AG09309 (cell line): ENCODE data around the gene UBE3B.

Experiments used
- DNase-seq: peaks from one replicate; pipeline ENCODE4 v3.0.0-alpha.2; 2010; ENCODE audit warnings: low read depth
- H3K4me3 ChIP-seq: 2 replicates; pipeline ENCODE4 v1.5.1; 2011; ENCODE audit warnings: mild to moderate bottlenecking, low read depth, low read length, moderate library complexity; ENCODE audit not compliant: control insufficient read depth
- CTCF ChIP-seq: IDR thresholded peaks from 2 replicates; pipeline ENCODE4 v1.5.1; 2011; ENCODE audit warnings: mild to moderate bottlenecking, low read depth, low read length, inconsistent platforms; ENCODE audit not compliant: insufficient read depth, control insufficient read depth; ENCODE audit errors: missing control alignments

Gene UBE3B

DNA sequence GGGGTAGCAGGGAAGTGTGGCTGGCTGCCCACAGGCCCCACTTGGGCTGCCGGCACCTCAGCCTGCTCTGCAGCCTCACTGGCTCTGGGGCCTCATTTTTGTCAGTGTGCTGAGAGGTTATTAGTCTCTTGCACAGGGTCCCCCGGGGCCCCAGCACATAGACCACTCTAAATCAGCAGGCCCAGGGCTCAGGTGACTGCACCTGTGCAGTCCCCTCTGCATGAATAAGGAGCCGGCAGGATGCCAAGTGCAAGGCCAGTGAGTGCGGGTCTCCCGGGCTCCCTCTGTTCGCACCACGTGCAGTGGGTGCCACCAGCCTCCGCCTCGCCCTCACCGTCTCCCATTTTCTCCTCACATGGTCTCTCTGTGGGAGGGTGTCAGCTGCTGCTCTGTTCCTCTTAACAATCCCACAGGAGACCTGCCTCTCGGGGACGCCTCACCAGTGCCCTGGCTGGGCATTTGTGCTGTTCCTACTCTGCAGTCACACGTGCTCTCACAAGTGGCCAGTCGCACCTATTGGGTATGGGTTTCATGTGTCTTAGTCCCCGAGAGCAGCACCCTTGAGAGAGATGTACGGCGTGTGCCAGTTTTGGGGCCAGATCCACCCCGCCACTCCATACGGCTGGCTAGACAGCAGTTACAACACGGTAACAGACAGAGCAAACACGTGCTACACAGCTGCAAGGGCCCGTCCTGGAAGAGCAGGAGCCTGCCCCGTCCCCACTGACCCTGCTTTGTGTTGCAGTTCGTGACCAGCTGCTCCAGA, 55.5 kb downstream of the UBE3B start:
- no peak for DNase-seq
- TF ChIP-seq CTCF = no peak

GRCh38 chr12:109533487-109533740, 56.0 kb downstream of the UBE3B start:
- no peak for TF ChIP-seq CTCF
- H3K4me3 ChIP-seq = no peak overlapping the region
- no peak for DNase-seq

More for the DNA sequence above, 55.5 kb downstream of the UBE3B start:
- no peak overlapping the region for H3K4me3 ChIP-seq

- DNase-seq = no peak
- H3K4me3 ChIP-seq = no peak overlapping the region
- no peak for TF ChIP-seq CTCF
Measured at GRCh38 chr12:109534456-109534855, 57.0 kb downstream of the UBE3B start.

DNA sequence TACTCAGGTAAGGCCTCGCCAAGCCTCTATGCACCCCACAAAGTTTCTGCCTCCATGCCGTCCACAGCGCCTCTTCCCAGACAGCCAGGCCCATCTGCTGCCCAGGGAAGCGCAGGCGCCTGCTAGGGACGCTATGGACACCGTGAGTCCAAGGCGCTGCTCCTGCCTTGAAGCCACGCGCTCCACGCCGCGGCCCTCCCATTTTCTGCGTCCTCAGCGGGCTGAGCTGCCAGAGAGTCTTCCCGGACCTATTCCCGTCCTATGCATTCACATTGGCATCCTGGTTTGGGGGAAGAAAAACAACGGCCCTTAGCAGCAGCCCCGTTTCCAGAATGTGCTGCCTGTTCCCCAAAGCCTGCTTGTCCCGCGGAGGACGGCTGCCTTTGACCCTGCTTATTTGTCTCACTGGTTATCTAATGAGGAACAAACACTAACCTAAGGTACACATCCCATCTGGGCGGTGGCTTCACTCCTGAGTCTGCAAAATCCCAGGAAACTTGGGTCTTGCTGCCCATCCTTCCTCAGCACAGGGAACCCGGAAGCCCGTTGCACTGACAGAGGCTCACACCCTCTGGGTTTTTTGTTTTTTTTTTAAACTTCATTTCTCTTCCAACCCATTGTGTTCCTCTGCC, 57.9 kb downstream of the UBE3B start:
- DNase-seq = no peak
- no peak overlapping the region for H3K4me3 ChIP-seq
- no peak for TF ChIP-seq CTCF

DNA sequence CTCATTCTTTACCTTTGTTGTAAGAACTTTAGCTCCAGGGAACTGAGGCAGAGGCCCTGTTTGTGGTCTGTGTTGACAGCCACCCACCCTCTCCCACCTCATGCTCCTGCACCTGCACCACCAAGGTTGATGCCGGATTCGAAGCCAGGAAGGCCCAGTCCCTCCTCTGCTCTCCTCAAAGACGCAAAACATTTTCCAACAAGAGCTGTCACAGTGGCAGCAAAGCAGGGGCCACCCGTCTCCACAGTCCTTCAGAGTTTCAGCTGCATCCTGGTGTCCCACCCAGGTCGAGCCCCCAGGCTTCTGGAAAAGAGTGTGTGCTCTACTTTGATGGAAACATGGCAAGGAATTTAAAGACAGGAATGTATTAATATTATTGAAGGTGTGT, 58.4 kb downstream of the UBE3B start:
- TF ChIP-seq CTCF = no peak

DNA sequence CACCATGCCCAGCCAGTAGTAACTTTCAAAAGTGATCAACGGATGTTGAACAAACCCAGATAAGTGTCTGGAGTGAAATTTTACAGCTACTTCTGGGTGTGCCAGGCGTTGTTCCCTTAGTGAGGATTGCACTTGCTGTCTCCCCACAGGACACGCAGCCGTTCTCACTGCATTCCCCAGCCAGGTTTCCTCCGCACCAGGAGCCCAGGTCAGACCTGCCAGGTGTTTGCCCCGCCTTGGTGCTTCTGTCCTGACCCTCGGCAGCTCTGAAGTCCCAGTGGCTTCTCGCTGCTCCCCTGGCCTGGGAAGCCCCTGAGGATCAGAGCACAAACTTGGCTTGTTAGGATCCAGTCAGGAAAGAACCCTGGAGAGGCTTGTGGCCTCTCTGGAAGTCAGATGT, 59.7 kb downstream of the UBE3B start:
- no peak overlapping the region for H3K4me3 ChIP-seq
- DNase-seq = no peak
- TF ChIP-seq CTCF = no peak

More for the DNA sequence above, 58.4 kb downstream of the UBE3B start:
- no peak for DNase-seq
- H3K4me3 ChIP-seq = no peak overlapping the region
